PC-3 (cell line): ENCODE results near the gene STX8.

Source experiments
- EZH2 ChIP-seq: fragments of 300-600 bp; sonication (generic); IDR thresholded peaks from one replicate; pipeline ENCODE4 v1.6.1; 2017; ENCODE audit warnings: antibody characterized with exemption, mild to moderate bottlenecking, low read length; ENCODE audit not compliant: unreplicated experiment
- EZH2phosphoT487 ChIP-seq: fragments of 300-600 bp; sonication (generic); IDR thresholded peaks from 2 replicates; pipeline ENCODE4 v1.6.1; 2018; ENCODE audit warnings: mild to moderate bottlenecking, antibody characterized with exemption, low read length, borderline replicate concordance
- TF ChIP-seq, protein P1 (sequence below): fragments of 300-600 bp; sonication (generic); conservative IDR thresholded peaks from 2 replicates; pipeline ENCODE4 v1.5.1; 2017; ENCODE audit warnings: antibody characterized with exemption, low read depth, mild to moderate bottlenecking, low read length

DNA sequence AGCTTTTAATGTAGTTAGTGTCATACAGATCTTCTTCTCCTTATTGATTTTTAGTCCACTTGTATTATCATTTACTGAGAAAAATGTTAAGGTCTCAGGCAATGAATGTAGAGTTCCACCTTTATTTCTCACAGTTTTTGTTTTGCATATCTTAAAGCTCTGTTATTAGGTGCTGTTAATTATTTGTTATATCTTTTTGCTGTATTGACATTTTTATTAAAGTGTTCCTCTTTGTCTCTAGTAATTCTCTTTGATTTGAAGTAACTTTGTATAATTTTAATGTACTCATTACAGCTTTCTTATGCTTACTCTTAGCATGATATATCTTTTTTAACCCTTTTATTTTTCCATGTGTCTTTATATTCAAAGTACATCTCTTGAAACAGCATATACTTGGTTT lies 47.3 kb upstream of the STX8 start:
- TF ChIP-seq, protein P1, sequence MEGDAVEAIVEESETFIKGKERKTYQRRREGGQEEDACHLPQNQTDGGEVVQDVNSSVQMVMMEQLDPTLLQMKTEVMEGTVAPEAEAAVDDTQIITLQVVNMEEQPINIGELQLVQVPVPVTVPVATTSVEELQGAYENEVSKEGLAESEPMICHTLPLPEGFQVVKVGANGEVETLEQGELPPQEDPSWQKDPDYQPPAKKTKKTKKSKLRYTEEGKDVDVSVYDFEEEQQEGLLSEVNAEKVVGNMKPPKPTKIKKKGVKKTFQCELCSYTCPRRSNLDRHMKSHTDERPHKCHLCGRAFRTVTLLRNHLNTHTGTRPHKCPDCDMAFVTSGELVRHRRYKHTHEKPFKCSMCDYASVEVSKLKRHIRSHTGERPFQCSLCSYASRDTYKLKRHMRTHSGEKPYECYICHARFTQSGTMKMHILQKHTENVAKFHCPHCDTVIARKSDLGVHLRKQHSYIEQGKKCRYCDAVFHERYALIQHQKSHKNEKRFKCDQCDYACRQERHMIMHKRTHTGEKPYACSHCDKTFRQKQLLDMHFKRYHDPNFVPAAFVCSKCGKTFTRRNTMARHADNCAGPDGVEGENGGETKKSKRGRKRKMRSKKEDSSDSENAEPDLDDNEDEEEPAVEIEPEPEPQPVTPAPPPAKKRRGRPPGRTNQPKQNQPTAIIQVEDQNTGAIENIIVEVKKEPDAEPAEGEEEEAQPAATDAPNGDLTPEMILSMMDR = no peak
- TF ChIP-seq EZH2 = no peak
- TF ChIP-seq EZH2phosphoT487 = no peak
